WI38 (cell line): Measurements from ENCODE around the gene GLOD4.
"Not testable (repeated sequence)": the region's sequence is repeated elsewhere in the genome, so short reads cannot be mapped to it uniquely, and the experiment has no call there.

Experiments used
- H3K4me3 ChIP-seq: 2 replicates; pipeline ENCODE4 v1.5.1; 2011; ENCODE audit warnings: low read depth, mild to moderate bottlenecking, control low read depth, low read length
- CTCF ChIP-seq: IDR thresholded peaks from 2 replicates; pipeline ENCODE4 v1.5.1; 2012; ENCODE audit warnings: low read depth, mild to moderate bottlenecking, control low read depth, low read length

GLOD4 gene

GRCh38 chr17:806781-807522 is 24.9 kb upstream of the GLOD4 start:
- H3K4me3 ChIP-seq = no peak overlapping the region
- no peak for TF ChIP-seq CTCF

- no peak overlapping the region for H3K4me3 ChIP-seq
- no peak for TF ChIP-seq CTCF
Observed at GRCh38 chr17:806346-806745, 24.3 kb upstream of the GLOD4 start.

GRCh38 chr17:805886-806285 is 23.8 kb upstream of the GLOD4 start:
- not testable (repeated sequence) for H3K4me3 ChIP-seq

GRCh38 chr17:804541-805435 is 22.7 kb upstream of the GLOD4 start:
- no peak overlapping the region for H3K4me3 ChIP-seq
- TF ChIP-seq CTCF = no peak

- no peak overlapping the region for H3K4me3 ChIP-seq
- TF ChIP-seq CTCF = no peak
Observed at GRCh38 chr17:802901-803881, 21.1 kb upstream of the GLOD4 start.

GRCh38 chr17:802481-802880 is 20.4 kb upstream of the GLOD4 start:
- H3K4me3 ChIP-seq = no peak overlapping the region
- no peak for TF ChIP-seq CTCF

- TF ChIP-seq CTCF = no peak
- no peak overlapping the region for H3K4me3 ChIP-seq
Observed at GRCh38 chr17:801660-802059, 19.6 kb upstream of the GLOD4 start.
